ENCODE results near the gene IL9. TPM values are rescaled to one million over a fixed set of nuclear protein-coding genes. Genes with fewer than 3 reads are reported as not detected.

Gene IL9
- total and polyA plus RNA-seq, 8 donors = not detected

GRCh38 chr5:135877570-135878155, 18.0 kb downstream of the IL9 start:
- Histone ChIP-seq H3K4me3 (no peak overlapping the region), H3K27ac (no peak overlapping the region), H3K27me3 (peaks cover 0 to 15% (median 4%) of the 10 kb centered on the region in 3 donors), H3K9me3 (no peaks in the 10 kb centered on the region), H3K4me1 (peaks cover 0 to 10% (median 4%) of the 10 kb centered on the region in 4 donors), H3K36me3 (no peaks in the 10 kb centered on the region)
- no peak for DNase-seq
- intact Hi-C loops (cut with DNase I; ENCODE audit: low total_unique reads) = no loop called here
- TF ChIP-seq CTCF (IDR thresholded peaks at IDR 0.05) (no peak), POLR2AphosphoS5 (IDR thresholded peaks at IDR 0.05) (no peak)
- WGBS, 5 donors = 53 to 66% (median 56%) methylated on average over 6 of the region's 6 CpGs

DNA sequence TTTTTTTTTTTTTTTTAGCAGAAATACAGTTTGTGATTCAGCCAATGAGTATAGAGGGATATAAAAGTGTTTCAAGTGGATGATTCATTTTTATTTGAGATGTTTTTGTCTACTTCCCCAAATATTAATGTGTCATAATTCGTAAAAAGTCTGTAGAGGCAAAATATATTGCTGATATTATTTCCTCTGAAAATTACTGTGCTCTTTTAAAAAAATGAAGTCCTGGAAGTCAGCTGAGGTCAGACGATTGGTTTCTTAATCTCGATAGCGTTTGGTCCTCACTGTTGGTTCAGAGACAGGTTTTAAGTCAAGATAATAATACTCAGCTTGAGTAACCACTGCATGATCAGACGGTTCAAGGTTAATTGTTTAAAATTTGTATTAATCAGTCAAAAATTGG, 19.5 kb downstream of the IL9 start:
- intact Hi-C loops (cut with DNase I; ENCODE audit: low total_unique reads) = no loop called here
- Histone ChIP-seq H3K27ac (no peak overlapping the region), H3K4me1 (peaks cover 0 to 6% (median under 1%) of the 10 kb centered on the region in 4 donors), H3K4me3 (no peak overlapping the region), H3K9me3 (no peaks in the 10 kb centered on the region), H3K36me3 (no peaks in the 10 kb centered on the region), H3K27me3 (peaks cover 0 to 13% (median 0%) of the 10 kb centered on the region in 3 donors)
- WGBS, 5 donors = 52 to 74% (median 65%) methylated on average over 5 of the region's 5 CpGs
- DNase-seq = no peak
- no peak for TF ChIP-seq CTCF (IDR thresholded peaks at IDR 0.05)
- TF ChIP-seq POLR2AphosphoS5 (IDR thresholded peaks at IDR 0.05) = no peak
- no peak for TF ChIP-seq POLR2A (IDR thresholded peaks at IDR 0.05)
- TF ChIP-seq EP300 (IDR thresholded peaks at IDR 0.05) = no peak

DNA sequence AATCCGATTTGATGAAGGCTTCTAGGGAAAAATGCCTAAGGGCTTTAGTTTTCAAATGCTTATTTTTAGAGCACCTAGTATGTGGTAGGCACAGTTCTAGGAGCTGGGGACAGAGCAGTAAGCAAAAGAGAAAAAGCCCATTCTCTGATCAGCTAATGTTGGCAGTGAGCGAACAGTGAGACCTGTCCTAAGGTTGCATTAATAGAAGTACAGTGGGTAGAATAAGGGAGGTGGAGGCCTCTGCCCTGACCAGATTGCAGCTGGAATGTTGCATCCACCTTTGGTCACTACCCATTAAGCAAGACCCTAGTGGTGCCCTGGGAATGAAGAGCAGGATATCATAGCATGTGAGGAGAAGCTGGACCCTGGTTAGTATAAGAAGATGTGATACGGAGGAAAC, 20.1 kb downstream of the IL9 start:
- Histone ChIP-seq H3K4me3 (no peak overlapping the region), H3K9me3 (no peaks in the 10 kb centered on the region), H3K4me1 (no peaks in the 10 kb centered on the region), H3K36me3 (no peaks in the 10 kb centered on the region), H3K27ac (no peak overlapping the region), H3K27me3 (peaks cover 0 to 8% (median 0%) of the 10 kb centered on the region in 3 donors)
- 88 to 95% (median 93%) methylated on average over 3 of the region's 3 CpGs for WGBS, 5 donors
- TF ChIP-seq EP300 (IDR thresholded peaks at IDR 0.05) (no peak), POLR2A (IDR thresholded peaks at IDR 0.05) (no peak), POLR2AphosphoS5 (IDR thresholded peaks at IDR 0.05) (no peak), CTCF (IDR thresholded peaks at IDR 0.05) (no peak)
- intact Hi-C loops (cut with DNase I; ENCODE audit: low total_unique reads) = no loop called here
- DNase-seq = no peak

DNA sequence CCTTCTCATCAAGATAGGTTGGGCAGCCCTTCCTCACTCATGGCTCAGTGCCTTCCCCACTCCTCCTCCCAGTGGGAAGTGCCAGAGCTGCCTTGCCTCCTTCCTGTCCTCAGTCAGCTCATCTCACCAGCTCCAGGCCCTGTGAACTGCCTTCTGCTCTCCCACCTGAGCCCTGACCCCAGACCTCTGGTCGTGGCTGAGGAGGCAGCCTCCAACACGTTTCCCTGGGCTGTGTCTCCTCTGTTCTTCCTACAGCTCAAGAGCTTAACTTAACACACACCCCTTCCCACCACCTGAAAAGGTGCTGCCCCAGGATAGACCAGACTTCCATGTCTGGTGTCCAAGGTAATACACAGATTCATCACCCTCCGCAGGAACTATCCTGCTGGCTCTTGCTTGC, 21.2 kb downstream of the IL9 start:
- intact Hi-C loops (cut with DNase I; ENCODE audit: low total_unique reads) = no loop called here
- no peak overlapping the region for H3K4me3 ChIP-seq
- H3K27ac ChIP-seq = no peak overlapping the region
- no peaks in the 10 kb centered on the region for H3K9me3 ChIP-seq
- peaks cover 0 to 3% (median 0%) of the 10 kb centered on the region in 3 donors for H3K27me3 ChIP-seq
- DNase-seq = no peak
- no peaks in the 10 kb centered on the region for H3K4me1 ChIP-seq
- no peaks in the 10 kb centered on the region for H3K36me3 ChIP-seq
- TF ChIP-seq POLR2A (IDR thresholded peaks at IDR 0.05) (no peak), POLR2AphosphoS5 (IDR thresholded peaks at IDR 0.05) (no peak), CTCF (IDR thresholded peaks at IDR 0.05) (no peak), EP300 (IDR thresholded peaks at IDR 0.05) (no peak)
- 46 to 71% (median 52%) methylated on average over 3 of the region's 3 CpGs for WGBS, 5 donors
